ENCODE measurements around the gene TMPRSS13. TPM values are rescaled to one million over a fixed set of nuclear protein-coding genes. Genes with fewer than 3 reads are reported as not detected.

Gene TMPRSS13
- total and polyA plus RNA-seq, 11 donors: 0.03 to 0.51 (median 0.12) TPM; not detected in 5

GRCh38 chr11:117906710-117907109, 22.5 kb downstream of the TMPRSS13 start:
- H3K4me1 ChIP-seq: peaks cover 0 to 8% (median 0%) of the 10 kb centered on the region in 12 donors
- H3K27me3 ChIP-seq: peaks cover 0 to 2% (median 0%) of the 10 kb centered on the region in 9 donors
- 81 to 88% (median 85%) methylated on average over 4 of the region's 4 CpGs for WGBS, 4 donors
- H3K9me3 ChIP-seq: no peaks in the 10 kb centered on the region
- ATAC-seq (no peak), DNase-seq (no peak)
- no peak overlapping the region for H3K4me3 ChIP-seq
- no peak overlapping the region for H3K27ac ChIP-seq
- no peaks in the 10 kb centered on the region for H3K36me3 ChIP-seq
- TF ChIP-seq POLR2A (IDR thresholded peaks at IDR 0.05): no peak
- TF ChIP-seq CTCF (IDR thresholded peaks at IDR 0.05): no peak
- intact Hi-C loops (cut with DNase I): loop anchor here in 1 of 10 donors (5.0 kb wide), 1 partner anchor 64 kb away; no protein-coding TSS in a partner anchor

GRCh38 chr11:117906126-117906525, 23.1 kb downstream of the TMPRSS13 start:
- no peak overlapping the region for H3K4me3 ChIP-seq
- DNase-seq (no peak), ATAC-seq (no peak)
- intact Hi-C loops (cut with DNase I): loop anchor here in 1 of 10 donors (5.0 kb wide), 1 partner anchor 64 kb away; no protein-coding TSS in a partner anchor
- no peaks in the 10 kb centered on the region for H3K36me3 ChIP-seq
- no peak overlapping the region for H3K27ac ChIP-seq
- peaks cover 0 to 8% (median 0%) of the 10 kb centered on the region in 12 donors for H3K4me1 ChIP-seq
- WGBS, 4 donors: 91 to 100% (median 94%) methylated on average over 2 of the region's 2 CpGs
- TF ChIP-seq CTCF (IDR thresholded peaks at IDR 0.05) (no peak), POLR2A (IDR thresholded peaks at IDR 0.05) (no peak)
- no peaks in the 10 kb centered on the region for H3K9me3 ChIP-seq
- no peaks in the 10 kb centered on the region for H3K27me3 ChIP-seq

- Histone ChIP-seq H3K36me3 (no peaks in the 10 kb centered on the region), H3K4me1 (peaks cover 0 to 12% (median 0%) of the 10 kb centered on the region in 12 donors), H3K9me3 (no peaks in the 10 kb centered on the region), H3K27me3 (no peaks in the 10 kb centered on the region), H3K4me3 (no peak overlapping the region), H3K27ac (no peak overlapping the region)
- no peak for TF ChIP-seq CTCF (IDR thresholded peaks at IDR 0.05)
- no peak for TF ChIP-seq POLR2A (IDR thresholded peaks at IDR 0.05)
- DNase-seq: no peak
- 71 to 91% (median 89%) methylated on average over 4 of the region's 4 CpGs for WGBS, 4 donors
- intact Hi-C loops (cut with DNase I): loop anchor here in 3 of 10 donors (2.0 to 5.0 kb wide), 2 partner anchors 61 to 63 kb away; no protein-coding TSS in a partner anchor
- no peak for ATAC-seq
Measured at GRCh38 chr11:117905524-117905923, 23.7 kb downstream of the TMPRSS13 start.

- WGBS, 4 donors: 92 to 93% (median 92%) methylated on average over 10 to 14 of the region's 14 CpGs
- no peak for TF ChIP-seq CTCF (IDR thresholded peaks at IDR 0.05)
- no peak for TF ChIP-seq POLR2A (IDR thresholded peaks at IDR 0.05)
- no peaks in the 10 kb centered on the region for H3K36me3 ChIP-seq
- H3K4me3 ChIP-seq: no peak overlapping the region
- no peaks in the 10 kb centered on the region for H3K27me3 ChIP-seq
- H3K9me3 ChIP-seq: no peaks in the 10 kb centered on the region
- DNase-seq (peak in 1 of 5 donors; percentile 18), ATAC-seq (no peak)
- no peak overlapping the region for H3K27ac ChIP-seq
- H3K4me1 ChIP-seq: peaks cover 0 to 20% (median 0%) of the 10 kb centered on the region in 12 donors
- intact Hi-C loops (cut with DNase I): loop anchor here in 9 of 10 donors (1.0 to 5.0 kb wide), 3 partner anchors 59 to 61 kb away; no protein-coding TSS in a partner anchor
Measured at GRCh38 chr11:117903505-117904382, 25.5 kb downstream of the TMPRSS13 start.

Data from heart left ventricle (tissue), 16 donors.